NB4 (cell line): Measurements from ENCODE around the gene COPS3.

ENCODE experiments used
- CTCF ChIP-seq: IDR thresholded peaks from one replicate; pipeline ENCODE4 v1.5.1; 2012; ENCODE audit warnings: low read depth, low read length
- MYC ChIP-seq: IDR thresholded peaks from 2 replicates; pipeline ENCODE4 v1.6.1; 2011; ENCODE audit warnings: low read depth, low read length
- POLR2A ChIP-seq: IDR thresholded peaks from 2 replicates; pipeline ENCODE4 v1.6.1; 2011; ENCODE audit warnings: mild to moderate bottlenecking; ENCODE audit not compliant: insufficient read length; ENCODE audit errors: extremely low read depth

- TF ChIP-seq CTCF (no peak), POLR2A (no peak), MYC (no peak)
Observed at GRCh38 chr17:17215575-17215974, 65.5 kb downstream of the COPS3 start.
